GOT3 (cell line): Measurements from ENCODE around the gene MSL3B.
"Not testable (repeated sequence)": the region's sequence is repeated elsewhere in the genome, so short reads cannot be mapped to it uniquely, and the experiment has no call there.

Source experiments
- DNase-seq: peaks from one replicate; lab custom pipeline; 2025; ENCODE audit warnings: mixed read lengths; lab: John Stamatoyannopoulos, UW

The MSL3B gene

GRCh38 chr2:233867993-233868532 lies at the start of gene MSL3B:
MSL3B (minus strand) TSS chr2:233868386.
- no peak for DNase-seq

GRCh38 chr2:233917116-233917515 lies 48.9 kb upstream of the MSL3B start, which contains the start of gene TRPM8:
TRPM8 (plus strand) TSS chr2:233917373; CDS start chr2:233926538, 9,165 bp downstream.
- no peak for DNase-seq

- no peak for DNase-seq
Observed at GRCh38 chr2:233915128-233915527, 46.9 kb upstream of the MSL3B start.

- DNase-seq, result no peak
Observed at GRCh38 chr2:233912691-233913423, 44.7 kb upstream of the MSL3B start.

GRCh38 chr2:233907627-233908026 lies 39.4 kb upstream of the MSL3B start:
- no peak for DNase-seq

GRCh38 chr2:233905945-233906344 lies 37.8 kb upstream of the MSL3B start:
- no peak for DNase-seq

- DNase-seq, result no peak
Observed at GRCh38 chr2:233901884-233902283, 33.7 kb upstream of the MSL3B start.

GRCh38 chr2:233901367-233901766 lies 33.2 kb upstream of the MSL3B start:
- DNase-seq, result no peak

GRCh38 chr2:233896253-233896652 lies 28.1 kb upstream of the MSL3B start:
- not testable (repeated sequence) for DNase-seq

- DNase-seq, result no peak
Observed at GRCh38 chr2:233892793-233893192, 24.6 kb upstream of the MSL3B start.

- DNase-seq, result no peak
Observed at GRCh38 chr2:233882353-233882752, 14.2 kb upstream of the MSL3B start.

- DNase-seq, result not testable (repeated sequence)
Observed at GRCh38 chr2:233872125-233872524, 3.9 kb upstream of the MSL3B start.

- DNase-seq, result no peak
Observed at GRCh38 chr2:233871432-233871831, 3.2 kb upstream of the MSL3B start.

- no peak for DNase-seq
Observed at GRCh38 chr2:233866479-233866878, 1.7 kb downstream of the MSL3B start.

GRCh38 chr2:233865838-233866237 lies 2.3 kb downstream of the MSL3B start:
- DNase-seq, result no peak

- no peak for DNase-seq
Observed at GRCh38 chr2:233862261-233862768, 5.9 kb downstream of the MSL3B start.

- DNase-seq, result no peak
Observed at GRCh38 chr2:233858331-233858730, 9.9 kb downstream of the MSL3B start.

- DNase-seq, result no peak
Observed at GRCh38 chr2:233857511-233858141, 10.6 kb downstream of the MSL3B start.

- DNase-seq, result no peak
Observed at GRCh38 chr2:233856184-233856583, 12.0 kb downstream of the MSL3B start.

- no peak for DNase-seq
Observed at GRCh38 chr2:233855345-233855744, 12.8 kb downstream of the MSL3B start.

- peak; percentile 72 for DNase-seq
Observed at GRCh38 chr2:233854241-233854981, 13.8 kb downstream of the MSL3B start, which contains the start of gene HJURP. HJURP (minus strand) TSS chr2:233854535; CDS start chr2:233854500, 35 bp downstream.

GRCh38 chr2:233853883-233854240 lies 14.3 kb downstream of the MSL3B start:
- DNase-seq, result no peak
